NK-92 (cell line): Measurements from ENCODE around the gene MICU1.
"Not testable (repeated sequence)": the region's sequence is repeated elsewhere in the genome, so short reads cannot be mapped to it uniquely, and the experiment has no call there.

Experiments
- DNase-seq: peaks from one replicate; lab custom pipeline; 2025; ENCODE audit not compliant: unreplicated experiment; lab: John Stamatoyannopoulos, UW

The MICU1 gene

GRCh38 chr10:72392571-72392970 is 233.3 kb downstream of the MICU1 start:
- DNase-seq, result no peak

GRCh38 chr10:72390764-72391163 is 235.1 kb downstream of the MICU1 start:
- DNase-seq, result no peak

DNA sequence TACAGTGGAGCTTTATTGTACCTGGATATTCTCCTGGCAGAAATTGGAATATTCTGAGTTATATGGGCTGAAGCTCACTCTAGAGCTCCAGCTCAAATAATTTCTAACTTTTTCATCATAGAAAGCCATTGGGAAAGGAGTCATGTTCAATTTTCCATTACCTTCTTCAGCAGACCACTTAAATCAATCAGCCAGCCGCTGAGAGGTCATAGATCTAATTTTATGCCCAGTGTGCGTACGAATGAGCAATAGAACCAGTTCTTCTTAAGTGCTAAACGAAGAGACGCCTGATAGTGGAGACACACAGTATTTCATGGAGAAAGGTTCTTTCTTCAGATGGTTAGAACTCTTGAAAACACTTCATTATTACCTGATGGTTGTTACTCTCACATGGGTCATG is 236.2 kb downstream of the MICU1 start:
- no peak for DNase-seq

- no peak for DNase-seq
Observed at GRCh38 chr10:72389014-72389413, 236.9 kb downstream of the MICU1 start.

DNA sequence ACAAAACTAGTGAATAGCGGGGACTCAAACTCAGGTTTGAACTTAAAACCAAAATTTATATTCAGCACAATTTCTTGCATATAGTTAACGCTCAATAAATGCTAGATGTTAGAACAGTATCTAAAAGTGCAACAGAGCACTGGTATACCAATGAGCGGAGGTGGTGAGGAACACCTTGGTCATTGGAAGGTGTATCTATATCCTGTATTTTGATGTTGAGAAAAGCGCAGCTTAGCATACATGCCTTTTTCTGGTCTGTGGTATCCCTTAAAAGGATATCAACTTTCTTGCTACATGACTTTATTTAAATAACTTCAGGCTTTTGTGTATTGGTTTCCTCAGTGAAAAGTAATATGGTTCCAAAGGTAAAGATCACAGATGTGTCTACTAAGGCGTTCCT is 237.8 kb downstream of the MICU1 start:
- DNase-seq, result no peak

DNA sequence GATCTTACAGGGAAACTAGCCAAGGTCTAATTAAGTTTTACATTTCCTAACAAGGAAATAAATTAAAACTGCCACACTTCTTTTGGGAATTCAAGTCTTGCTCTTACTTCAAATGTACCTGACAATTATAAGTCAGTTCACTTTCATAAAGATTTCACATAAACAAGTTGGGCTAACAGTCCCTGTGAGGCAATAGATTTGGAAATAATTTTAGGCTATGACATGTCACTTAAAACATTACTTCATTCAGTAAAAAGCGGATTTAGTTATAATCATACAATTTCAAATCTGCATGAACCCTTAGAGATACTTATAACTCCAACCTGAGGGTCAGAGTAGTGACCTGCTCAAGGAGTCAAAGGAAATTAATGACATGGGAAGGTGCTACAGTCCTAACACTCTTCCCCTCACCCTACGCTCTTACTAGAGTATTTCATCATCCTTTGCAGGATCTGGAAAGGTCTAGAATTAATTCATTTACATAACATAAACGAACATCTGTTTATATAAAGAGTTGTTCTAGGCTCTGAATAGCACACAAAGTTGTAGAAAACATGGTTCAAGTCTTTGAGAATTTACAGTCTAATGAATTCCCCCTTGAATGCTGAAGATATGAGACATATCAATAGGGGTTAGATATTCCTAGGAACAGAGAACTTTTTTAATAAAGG is 238.8 kb downstream of the MICU1 start:
- DNase-seq, result no peak

DNA sequence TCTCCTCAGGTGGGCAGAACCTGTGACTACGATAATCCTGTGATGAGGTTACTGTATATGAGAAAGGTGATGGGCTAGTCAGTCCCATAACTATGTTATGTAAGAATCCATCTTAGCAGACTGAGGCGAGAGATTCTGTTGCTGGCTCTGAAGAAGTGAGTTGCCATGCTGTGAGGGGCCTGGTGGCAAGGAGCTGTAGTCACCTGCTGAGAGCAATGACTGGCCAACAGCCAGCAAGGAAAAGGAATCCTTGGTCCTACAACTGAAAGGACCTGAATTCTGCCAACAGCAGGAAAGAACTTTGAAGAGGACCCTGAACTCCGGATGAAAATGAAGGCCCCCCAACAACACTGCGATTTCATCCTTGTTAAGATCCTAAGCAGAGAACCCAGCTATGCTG is 240.2 kb downstream of the MICU1 start:
- no peak for DNase-seq

DNA sequence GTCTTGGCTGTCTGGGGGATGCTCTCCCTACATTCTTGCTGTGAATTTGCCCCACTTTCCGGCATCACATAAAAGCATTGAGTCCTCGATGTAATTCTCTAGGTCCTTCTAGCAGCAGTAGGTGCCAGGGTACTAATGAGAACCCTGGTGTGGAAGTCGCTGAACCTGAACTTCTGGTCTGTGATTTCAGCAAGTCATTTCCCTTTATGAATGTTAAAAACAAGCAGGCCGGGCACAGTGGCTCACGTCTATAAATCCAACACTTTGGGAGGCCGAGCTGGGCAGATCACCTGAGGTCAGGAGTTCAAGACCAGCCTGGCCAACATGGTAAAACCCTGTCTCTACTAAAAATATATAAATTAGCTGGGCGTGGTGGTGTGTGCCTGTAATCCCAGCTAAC is 240.9 kb downstream of the MICU1 start:
- not testable (repeated sequence) for DNase-seq

DNA sequence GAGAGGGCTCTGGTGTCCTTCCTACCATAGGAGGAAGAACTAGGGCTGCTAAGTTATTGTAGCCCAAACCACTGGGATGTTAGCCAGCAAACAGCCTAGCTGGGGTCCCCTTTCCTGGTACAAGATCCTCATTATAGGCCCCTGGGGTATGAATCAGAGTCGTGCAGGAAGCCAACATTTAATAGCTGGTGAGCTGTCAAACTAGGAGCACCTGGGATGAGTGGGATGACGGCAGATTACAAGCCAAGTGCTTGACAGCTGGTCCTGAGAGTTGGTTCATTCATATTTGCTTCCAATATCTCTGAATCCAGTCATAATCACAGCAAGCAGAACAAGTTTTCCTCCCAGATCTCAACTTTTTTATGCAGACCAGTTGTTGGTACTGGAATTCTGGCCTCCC is 246.1 kb downstream of the MICU1 start:
- DNase-seq, result no peak

DNA sequence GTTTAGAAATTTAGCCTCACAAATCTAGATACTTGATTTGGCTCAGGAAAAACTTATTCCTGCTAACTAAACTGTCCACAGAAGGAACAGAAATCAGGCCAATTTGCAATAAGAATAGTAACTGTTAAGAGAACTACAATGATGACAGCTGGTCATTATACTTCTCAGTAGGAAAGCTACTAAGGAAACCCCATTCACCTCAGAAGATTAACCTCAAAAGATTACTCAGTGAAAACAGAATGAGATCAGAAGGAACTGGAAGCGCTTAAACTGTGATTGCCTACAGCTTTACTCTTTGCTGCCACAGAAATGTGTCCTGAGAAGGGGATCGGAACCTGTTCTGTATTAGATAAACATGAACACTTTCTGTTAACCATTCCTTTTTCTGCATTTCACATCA is 246.8 kb downstream of the MICU1 start:
- no peak for DNase-seq

DNA sequence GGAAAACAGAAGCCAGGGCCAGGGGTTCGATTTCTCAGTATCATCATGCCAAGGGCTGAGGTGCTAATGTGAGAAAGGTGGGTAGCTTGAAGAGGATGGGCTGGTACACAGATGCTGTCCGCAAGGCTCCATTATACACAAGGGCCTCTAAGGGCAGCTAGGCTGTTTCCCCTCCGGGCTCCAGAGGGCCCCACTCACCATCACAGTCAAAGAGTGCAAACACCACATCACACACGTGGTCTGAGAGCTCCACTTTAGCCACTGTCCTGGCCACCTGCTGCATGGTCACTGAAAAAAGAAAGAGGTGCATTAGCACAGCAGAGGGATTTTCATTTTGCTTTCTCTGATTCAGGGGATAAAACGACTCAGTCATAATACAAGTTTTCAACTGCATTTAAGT is 250.3 kb downstream of the MICU1 start:
- DNase-seq, result no peak

GRCh38 chr10:72375173-72375572 is 250.7 kb downstream of the MICU1 start:
- DNase-seq, result no peak

- no peak for DNase-seq
Observed at GRCh38 chr10:72370201-72370722, 255.6 kb downstream of the MICU1 start.

DNA sequence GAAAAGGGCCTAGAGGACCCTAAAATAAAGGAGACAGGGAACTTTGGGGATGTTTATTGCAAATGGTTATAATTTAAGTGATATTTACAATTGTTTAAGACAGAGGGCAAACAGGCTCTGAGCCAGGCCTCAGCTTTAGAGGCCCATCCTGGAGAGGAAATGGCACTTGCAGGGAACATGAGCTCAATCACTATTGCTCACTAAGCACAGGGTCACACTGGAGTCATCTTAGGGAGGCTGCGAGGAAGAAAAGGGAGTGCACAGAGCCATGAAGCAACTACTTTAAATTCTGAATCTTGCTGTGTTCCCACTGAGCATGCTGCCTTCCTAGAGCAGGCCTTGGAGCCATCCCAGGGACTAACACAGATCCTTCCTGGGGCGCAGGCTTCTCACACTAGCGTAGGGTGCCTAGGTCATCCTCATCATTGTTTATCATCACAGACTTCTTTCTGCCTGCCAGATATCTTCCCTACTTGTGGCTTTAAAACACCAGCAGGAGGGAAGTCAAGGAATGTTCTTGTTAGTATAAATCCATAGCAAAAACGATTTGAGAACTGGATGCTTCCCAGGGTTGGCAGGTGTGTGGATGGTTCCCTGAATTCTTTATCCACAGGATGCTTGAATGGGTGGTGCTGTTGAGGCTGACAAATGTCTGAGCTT is 258.4 kb downstream of the MICU1 start:
- DNase-seq, result no peak

DNA sequence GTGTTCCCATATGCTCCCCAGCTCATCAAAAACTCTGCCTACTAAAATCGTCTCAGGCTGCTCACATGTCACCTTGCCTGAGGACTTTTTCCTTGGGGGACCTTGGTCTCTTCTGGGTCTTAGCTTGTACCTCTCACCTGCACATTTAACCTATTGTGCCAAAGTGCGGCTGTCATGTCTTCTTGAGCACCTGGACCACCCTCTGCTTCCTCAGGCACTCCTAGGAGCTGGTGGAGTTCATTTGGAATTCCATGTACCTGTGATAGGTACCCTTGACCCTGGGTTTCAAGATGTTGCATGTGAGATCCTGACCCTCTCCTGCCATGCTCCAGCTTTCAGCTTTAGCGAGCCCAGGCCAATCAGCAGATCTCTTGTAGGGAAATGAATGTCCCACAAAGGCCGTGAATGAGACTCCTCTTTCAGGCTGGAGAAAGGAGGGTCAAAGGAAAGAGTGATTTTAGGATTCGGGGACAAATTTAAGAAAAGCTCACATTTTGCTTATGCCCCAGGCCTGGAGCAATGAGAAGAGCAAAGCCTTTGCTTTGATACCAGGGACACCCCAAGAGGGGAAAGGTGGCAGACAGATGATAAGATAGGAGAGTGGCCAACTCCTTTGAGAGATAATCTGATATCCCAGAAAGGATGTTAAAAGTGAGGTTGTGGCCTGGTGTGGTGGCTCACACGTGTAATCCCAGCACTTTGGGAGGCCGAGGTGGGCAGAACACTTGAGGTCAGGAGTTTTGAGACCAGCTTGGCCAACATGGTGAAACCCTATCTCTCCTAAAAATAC is 260.6 kb downstream of the MICU1 start:
- no peak for DNase-seq

DNA sequence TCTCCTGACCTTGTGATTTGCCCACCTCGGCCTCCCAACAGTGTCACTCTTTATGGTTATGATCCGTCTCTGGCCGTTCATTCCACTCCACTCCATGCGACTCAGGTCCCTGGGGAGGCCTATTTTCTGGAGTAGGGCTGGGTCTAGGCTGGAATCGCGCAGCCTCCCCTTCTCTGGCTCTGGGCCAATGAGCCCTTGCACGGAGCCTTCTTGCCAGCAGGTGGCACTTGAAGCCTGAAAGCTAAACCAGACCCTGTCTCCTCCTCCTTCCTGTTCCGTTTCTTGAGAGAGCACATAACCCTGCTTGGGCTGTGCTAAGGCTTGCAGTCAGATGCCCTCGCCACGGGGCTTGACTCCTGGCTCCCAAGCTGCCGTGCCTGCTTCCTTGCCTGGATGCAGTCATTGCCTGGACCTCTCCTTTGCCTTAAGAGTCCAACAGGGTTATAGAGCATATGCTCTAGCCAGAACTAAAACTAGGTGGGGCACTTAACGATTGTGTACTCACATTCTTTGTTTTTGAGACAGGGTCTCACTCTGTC is 261.6 kb downstream of the MICU1 start:
- peak; percentile 23 for DNase-seq

GRCh38 chr10:72356987-72357386 is 268.9 kb downstream of the MICU1 start:
- DNase-seq, result no peak

- no peak for DNase-seq
Observed at GRCh38 chr10:72356115-72356514, 269.8 kb downstream of the MICU1 start.

GRCh38 chr10:72355214-72355555 is 270.7 kb downstream of the MICU1 start:
- no peak for DNase-seq

DNA sequence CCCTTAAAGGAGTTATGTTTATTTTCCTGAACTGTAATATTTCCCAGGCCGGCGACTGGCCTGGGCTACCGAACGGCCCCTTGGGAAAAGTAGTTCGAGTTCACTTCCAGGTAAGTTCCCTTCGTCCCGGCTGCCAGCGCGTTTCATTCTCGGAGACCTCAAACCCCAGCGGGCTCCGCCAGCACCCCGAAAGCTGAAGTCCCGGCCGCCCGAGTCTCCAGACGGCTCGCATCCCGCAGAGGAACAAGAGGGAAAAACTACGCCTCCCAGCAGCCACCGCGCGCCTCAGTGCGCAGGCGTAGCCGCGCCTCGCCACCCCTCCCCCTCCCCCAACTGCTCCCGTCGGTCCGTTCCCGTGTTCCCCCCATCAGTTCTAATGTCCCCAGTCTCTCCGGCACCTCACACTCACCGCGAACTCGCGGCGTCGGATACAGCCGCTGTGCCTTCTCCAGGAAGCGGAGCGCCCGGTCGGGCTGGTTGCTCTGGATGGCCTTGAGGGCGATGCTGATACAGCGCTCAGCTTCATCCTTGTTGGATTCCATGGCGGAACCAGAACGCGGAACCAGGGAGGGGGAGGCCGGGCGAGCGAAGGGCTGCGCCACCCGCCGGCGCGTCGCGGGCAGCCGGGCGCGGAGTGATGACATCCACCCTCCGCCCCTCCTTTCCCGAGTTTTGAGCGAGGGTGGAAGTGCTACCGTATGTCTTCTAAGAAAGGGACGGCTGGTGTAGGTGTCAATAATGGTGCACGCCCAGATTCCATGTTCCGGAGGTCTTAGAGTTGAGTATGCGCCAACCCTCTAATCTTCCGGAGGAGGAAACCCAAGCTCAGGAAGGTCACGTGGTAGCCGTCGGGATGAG is 271.3 kb downstream of the MICU1 start, which contains the start of gene DNAJB12:
DNAJB12 (minus strand) TSS at position 564 of the 858 bp plus-strand sequence; CDS start at position 542, 22 bp downstream.
- peak; percentile 23 for DNase-seq

GRCh38 chr10:72353965-72354355 is 271.9 kb downstream of the MICU1 start:
- DNase-seq, result no peak
